HG03103 (cell line): ENCODE results near the gene GBE1.
"Not testable (repeated sequence)": the region's sequence is repeated elsewhere in the genome, so short reads cannot be mapped to it uniquely, and the experiment has no call there.

Source experiments
- ATAC-seq: cut with Tn5 transposase; IDR thresholded peaks from one replicate; pipeline ENCODE4 v1.9.1; 2021; ENCODE audit warnings: low read depth; ENCODE audit not compliant: unreplicated experiment

GBE1 gene

DNA sequence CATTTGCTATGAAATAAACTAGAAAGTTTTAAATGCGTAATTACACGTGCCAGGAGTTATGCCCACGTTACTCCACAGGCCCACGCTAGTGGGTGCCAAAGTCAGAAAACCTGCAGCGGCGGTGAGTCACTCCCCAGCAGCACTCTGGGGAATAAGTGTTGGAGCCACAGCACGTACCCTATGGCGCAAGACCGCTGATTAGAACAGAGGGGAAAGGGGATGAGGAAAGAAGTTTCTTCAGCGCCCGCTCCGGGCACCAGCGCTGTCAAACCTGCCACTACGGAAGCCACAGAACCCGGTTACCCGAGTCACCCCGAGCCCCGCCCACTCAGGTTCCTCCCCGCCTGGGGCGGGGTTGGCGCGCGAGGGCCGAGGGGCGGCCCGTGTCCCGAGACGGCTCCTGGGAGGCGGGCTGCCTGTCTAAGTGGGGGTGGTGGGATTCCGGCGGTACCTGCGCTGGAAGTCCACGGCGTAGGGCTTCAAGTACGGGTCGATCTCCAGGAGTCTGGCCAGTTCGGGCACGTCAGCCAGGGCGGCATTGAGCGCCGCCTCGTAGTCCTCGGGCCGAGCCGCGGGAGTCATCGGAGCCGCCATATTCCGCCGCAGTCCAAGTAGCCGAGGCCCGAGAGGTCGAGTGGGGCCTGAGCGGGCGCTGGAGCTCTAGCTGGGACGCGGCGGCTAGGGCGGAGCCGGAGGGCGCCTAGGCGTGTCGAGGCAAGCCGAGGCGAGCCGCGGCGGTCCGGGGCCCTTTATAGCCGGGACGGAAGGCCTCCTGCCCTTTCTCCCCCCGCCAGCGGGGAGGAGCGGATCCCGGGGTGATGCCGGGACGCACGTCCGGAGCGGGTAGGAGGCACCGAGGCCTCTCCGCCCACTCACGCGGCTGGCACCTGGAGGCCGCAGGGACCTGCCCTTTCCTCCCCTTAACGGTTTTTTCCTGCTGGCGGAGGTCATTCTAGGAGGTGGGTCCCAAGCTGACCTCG, at the start of gene GBE1:
Gene GBE1 (minus strand): TSS at position 722 of the 980 bp plus-strand sequence. CDS start 128 bp downstream, at position 594.
- ATAC-seq, result peak; percentile 78

DNA sequence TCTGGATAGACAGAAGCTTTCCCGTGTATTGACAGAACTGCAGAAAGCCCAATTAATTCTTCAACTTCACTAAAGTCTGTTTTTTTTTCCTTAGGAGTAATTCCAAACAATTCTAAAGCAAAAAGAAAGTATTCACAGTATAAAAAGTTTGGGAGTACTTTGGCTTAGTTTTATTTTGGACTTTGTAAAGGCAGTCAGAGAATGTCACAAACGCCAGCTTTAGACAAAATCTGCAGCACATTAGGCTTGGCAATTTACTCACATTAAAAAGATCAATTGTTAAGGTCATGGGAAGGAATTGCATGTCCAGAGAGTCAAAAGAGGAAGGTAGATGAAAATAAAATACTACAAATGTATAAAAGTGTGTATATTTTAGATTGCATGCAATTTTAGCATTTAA, 47.5 kb upstream of the GBE1 start:
- ATAC-seq, result no peak

DNA sequence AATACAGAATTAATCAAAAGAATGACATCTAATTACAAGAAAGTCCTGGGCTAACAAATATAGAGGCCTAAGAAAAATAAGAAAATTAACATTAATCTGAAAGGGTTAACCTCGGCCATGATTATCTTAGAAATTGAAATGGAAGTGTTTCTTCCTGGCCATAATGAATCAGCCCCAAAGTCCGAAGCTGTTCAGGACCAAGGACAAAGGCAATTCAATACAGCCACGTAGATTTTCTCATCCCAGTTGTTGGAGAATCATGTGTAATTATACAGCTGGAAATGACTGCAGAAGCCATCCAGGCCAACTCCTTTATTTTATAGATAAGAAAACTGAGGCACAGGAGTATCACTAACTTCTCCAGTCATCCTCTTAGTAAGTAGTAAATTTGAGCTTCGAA, 38.0 kb upstream of the GBE1 start:
- no peak for ATAC-seq

DNA sequence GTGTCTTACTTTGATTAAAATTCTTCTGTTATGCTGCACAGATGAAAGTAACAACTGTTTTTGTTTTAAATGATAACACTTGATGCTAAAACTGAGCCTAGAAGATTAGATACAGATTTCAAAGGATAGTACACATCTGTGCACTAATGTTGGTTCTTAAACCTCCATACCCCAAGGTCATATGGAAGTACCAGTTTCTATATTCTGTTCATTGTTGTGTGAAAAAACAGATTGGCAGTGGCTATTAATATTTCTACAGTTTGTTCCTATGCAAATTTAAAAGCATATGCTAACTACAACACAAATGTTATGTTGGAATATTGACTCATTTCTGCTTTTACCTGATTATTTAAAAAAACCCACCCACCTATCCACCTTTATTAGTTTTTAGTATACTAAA, 32.0 kb upstream of the GBE1 start:
- ATAC-seq, result no peak

DNA sequence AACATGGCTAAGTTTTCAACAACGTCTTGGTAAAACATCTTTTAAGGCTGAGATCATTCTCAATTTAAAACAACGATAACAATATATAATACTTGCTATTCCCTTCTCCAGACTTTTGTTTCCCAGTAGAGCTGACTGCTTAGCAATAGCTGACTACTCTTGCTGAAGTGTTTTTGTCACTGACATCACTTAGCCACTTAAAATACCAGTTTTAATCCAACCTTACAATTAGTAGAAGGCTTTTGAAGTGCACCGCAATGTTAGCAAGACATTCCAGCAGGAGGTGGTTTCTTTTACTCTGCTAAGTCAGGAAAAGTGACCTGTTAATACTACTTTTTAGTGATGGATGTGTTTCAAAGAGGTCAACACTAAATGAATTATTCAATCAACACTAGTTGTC, 28.7 kb upstream of the GBE1 start:
- ATAC-seq, result no peak

DNA sequence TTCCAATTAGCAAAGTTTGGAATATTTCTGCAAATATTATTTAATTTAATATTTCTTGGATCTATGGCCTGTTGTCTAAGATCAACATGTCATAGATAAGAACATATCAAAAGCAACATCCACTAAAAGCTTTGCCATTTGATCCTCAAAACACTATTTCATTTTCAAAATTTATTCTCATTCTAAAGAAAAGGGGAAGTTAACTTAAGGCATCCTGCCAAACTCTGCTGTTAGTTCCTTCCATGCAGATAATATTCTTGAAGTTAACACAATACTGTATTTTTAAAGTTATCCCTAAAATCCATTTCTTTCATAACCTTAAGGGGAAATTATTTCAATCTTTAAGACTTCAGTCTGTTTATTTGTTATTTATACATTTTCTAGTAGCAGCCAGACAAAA, 28.2 kb upstream of the GBE1 start:
- no peak for ATAC-seq

DNA sequence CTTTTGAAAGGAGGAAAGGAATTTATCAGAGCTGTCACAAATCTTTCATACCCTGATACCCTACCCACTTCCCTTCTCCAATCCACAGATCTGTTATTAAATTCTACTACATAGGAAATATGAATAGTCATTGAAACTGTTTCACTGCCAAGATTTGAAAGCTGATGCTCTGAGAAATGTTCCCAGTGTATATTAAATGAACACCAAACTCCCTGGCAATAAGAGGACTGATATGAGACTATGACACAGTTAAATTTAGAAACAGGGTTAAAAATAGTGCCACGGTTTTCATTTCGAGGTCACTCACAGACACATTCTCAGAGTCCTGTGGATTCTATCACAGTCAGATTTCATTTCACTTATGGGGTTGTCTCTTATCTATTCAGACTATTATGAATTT, 27.2 kb upstream of the GBE1 start:
- ATAC-seq, result peak; percentile 65

DNA sequence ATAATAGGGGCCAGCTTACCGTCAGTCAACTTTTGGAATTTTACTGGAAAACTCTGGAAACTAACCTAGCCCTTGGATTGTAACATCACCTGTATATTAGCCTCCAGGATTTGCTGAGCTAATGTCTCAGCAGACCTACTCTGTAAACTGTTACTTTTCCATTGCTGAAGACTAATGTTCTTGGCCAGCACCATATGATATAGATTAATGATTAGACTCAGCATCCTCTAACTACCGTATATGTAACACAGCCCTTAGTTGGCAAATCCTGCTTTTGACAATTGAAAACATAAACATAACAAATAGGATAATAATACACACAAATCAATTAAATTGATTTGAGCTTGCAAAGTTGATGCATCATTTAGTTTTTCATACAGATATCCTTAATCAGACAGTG, 26.6 kb upstream of the GBE1 start:
- ATAC-seq, result no peak

DNA sequence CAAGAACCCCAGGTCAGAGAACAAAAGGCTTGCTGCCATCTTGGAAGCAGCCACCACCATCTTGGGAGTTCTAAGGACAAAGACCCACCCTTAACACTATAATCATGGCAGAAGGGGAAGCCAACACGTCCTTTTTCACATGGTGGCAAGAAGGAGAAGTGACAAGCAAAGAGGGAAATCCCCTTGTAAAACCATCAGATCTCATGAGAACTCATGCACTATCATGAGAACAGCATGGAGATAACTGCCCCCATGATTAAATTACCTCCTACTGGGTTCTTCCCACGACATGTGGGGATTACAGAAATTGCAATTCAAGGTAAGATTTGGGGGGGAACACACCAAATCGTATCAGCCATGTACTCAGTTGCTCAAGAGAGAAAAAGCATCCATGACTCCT, 21.1 kb upstream of the GBE1 start:
- no peak for ATAC-seq

DNA sequence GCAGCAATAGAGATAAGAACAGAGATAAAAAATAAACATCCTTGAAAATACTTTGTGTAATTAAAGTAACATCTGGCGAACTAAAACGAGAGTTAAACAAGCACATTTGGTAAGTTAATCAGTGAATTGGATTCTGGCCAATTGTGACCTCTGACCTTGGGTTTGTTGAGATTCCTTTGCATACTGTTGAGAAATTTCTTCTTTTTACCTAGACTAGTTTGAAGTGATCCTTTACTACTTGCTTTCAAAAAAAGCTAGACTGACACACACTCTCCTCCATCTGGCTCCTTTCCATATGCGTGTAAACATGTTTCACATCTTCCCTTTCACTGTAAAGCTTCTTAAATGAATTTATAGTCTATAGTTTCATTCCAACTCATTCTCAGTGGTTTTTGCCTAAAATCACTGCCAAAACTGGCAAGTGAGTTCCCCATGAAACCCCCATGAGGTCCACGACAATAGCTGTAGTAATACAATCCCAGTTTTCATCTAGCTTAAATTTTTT, 17.3 kb upstream of the GBE1 start:
- peak; percentile 69 for ATAC-seq

DNA sequence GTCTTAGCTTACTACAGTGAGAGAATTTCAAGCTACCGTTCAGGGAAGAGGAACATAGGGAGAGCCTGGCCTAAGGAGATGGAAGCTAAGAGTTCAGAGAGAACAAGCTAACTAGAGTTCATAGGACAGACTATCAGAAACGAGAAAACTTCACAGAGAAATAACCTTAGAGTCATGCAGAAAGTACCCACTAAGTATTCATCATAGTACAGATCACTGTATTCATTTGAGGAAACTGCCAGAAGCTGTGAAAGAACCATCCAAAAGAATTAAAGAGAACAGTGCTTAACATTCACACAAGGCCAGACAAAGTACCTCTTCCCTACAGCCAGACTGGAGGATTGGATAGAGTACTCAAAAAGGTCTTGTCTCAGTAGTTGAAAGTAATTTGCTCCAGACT, 15.2 kb upstream of the GBE1 start:
- no peak for ATAC-seq

DNA sequence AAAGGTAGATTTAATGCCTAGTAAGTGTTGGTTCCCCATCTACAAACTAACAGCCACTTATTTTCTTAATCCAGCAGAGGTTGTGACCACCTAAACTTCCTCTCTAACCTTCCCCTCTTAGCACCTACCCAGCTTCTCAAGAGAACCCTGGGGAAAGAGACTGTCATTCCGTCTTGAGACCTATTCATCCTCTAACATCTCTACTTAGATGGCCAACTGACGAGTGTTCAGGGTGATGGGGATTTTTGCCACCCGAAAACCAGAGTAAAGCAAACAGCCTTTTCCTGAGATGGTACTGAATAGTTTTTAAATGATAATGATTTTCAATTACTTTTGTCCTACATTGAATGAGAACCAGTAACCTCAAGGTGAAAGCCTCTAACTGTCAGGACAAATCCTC, 9.3 kb upstream of the GBE1 start:
- no peak for ATAC-seq

DNA sequence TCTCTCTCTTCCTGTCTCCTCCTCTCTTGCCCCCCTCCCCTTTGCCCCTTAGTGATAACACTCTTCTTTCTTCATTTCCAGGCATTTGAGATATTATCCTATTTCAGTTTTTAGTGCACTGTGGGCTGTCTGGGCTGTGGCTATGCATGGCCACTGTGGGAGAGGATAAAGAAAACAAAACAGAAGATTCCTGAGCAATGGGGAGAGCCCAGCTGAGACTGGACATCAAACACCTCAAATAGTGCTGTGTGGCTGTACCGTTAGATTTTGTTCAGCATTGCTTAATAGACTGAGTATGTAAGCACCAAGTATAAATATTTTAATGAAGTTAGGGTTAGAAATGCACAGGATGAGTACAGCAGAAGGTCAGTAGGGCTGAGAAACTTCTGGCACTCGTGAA, 7.9 kb upstream of the GBE1 start:
- ATAC-seq, result no peak

DNA sequence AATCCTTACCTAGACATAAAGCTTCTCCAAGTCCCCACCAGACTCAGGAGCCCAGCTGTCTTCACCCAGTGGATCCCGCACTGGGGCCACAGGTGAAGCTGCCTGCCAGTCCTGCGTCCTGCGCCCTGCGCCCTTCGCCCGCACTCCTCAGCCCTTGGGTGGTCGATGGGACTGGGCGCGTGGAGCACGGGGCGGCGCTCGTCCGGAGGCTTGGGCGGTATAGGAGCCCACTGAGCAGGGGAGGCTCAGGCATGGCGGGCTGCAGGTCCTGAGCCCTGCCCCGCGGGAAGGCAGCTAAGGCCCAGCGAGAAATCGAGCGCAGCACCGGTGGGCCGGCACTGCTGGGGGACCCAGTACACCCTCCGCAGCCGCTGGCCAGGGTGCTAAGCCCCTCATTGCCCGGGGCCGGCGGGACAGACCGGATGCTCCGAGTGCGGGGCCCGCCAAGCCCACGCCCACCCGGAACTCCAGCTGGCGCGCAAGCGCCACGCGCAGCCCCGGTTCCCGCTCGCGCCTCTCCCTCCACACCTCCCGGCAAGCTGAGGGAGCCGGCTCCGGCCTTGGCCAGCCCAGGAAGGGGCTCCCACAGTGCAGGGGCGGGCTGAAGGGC, 5.9 kb upstream of the GBE1 start:
- not testable (repeated sequence) for ATAC-seq

DNA sequence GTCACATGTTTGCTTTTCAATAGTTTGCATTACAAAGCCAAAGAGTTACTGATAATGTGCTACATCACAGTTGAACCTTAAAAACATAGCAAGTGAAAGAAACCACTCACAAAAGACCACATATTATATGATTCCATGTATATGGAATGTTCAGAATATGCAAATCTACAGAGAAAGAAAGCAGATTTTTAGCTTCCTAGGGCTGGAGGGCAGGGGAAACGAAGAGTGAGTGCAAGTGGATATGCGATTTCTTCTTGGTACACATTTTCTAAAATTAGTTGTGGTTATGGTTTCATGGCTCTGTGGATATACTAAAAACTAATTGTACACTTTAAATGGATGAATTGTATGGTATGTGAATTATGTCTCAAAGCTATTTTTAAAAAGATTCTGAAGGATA, 4.0 kb upstream of the GBE1 start:
- ATAC-seq, result no peak

DNA sequence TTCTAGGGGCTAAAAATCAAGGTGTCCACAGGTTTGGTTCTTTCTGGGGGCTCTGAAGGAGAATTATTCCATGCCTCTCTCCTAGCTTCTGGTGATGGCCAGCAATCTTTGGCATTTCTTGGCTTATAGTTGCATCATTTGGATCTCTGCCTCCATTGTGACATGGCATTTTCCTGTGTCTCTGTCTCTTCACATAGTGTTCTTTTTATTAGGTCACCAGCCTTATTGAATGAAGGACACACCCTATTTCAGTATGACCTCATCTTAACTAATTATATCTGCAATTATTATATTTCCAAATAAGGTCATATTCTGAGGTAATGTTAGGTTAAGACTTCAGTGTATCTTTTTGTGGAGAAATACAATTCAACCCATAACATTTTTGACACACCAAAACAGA, 3.2 kb upstream of the GBE1 start:
- ATAC-seq, result no peak

DNA sequence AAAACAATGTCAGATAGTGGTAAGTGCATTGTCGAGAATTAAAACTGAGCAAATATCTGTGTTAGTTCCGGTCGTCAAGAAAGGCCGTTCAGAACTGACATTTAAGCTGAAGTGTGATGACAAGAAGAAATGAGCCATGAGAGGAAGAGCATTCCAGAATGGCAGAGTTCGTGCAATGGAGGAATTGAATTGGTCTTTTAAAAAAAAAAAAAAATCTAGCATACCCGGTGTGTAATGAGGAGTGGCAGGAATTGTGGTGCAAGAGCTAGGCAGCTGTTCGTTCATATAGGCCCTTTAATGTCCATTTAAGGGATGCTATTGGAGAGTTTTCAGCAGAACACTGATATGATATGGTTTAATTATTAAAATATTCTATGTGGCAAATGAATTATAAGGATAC, 2.6 kb upstream of the GBE1 start:
- ATAC-seq, result no peak

DNA sequence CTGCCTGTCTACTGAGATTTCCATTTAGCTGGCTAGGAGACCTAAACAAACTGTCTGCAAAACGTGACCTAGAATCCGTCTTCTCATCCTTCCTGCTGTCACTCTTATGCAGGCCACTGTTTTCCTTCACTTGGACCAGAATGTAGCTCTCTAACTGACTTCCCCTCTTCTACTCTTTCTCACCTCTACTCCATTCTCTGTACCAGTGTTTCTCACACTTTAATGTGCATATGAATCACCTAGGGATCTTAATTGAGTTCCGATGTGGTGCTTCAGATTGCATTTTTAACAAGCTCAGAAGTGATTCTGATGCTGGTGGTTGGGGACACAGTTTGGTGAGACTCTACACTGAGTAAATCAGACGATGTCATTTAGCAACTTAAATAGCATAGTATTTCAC, 1.6 kb upstream of the GBE1 start:
- ATAC-seq, result no peak

DNA sequence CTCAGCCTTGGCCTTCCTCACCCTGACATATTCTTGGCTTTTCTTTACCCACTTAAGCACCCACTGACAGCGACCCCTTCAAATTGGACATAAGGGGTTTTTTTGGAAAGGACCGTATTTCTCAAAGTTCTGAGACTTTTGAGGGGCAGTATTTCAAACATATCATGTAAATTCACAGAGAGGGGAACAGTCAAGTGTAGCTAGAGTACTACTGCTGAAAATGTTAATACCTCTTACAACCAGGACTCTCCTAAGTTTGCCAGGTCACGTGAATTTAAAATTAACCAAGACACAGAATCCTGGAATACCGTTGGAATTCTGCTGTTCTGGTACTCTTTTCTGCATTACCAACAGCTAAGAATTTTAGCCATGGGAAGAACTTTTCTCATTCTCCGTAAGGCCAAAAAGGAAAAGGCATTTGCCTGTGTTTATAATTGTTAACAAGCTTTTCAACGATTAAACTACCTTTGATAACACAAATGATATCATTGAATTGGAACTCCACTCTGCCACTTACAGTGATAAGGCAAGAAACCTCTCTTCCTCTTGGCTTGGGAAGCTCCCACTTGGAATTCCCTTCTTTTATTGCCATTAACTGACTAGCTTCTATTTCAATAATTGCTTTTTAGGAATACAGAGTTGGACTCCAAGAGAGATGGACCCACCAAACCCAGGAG, 597 bp upstream of the GBE1 start:
- ATAC-seq, result no peak

DNA sequence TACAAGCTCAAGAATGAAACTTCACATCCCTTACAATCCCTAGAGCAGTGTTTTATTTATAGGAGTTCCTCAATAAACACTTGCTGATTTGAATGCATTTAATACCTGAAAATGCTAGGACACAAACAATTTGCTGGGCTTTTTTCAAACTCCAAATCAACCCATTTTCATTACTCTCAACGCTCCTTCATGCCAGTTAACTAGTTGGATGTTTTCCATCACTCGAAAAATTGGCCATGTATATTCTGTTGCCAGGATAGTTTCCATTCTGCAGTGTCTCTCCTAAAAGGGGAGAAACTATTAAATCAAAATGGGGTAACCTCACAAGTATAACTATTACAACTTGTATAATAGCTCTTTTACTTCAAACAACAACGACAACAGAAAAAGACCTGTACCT, 1.2 kb downstream of the GBE1 start:
- no peak for ATAC-seq

DNA sequence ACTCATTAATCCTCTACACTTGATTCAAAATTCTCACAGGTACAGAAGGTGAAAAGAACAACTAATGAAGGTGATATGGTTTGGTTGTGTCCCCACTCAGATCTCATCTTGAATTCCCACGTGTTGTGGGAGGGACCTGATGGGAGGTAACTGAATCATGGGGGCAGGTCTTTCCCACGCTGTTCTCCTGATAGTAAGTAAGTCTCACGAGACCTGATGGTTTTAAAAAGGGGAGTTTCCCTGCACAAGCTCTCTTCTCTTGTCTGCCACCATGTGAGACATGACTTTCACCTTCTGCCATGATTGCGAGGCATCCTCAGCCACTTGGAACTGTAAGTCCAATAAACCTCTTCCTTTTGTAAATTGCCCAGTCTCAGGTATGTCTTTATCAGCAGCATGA, 2.7 kb downstream of the GBE1 start:
- not testable (repeated sequence) for ATAC-seq
